Epithelial cell of prostate (primary cell): Measurements from ENCODE around the gene TRIM27.
"Not testable (repeated sequence)": the region's sequence is repeated elsewhere in the genome, so short reads cannot be mapped to it uniquely, and the experiment has no call there.

Experiments used
- DNase-seq: peaks from one replicate; pipeline ENCODE4 v3.0.0-alpha.2; 2011; ENCODE audit warnings: low read depth, low spot score
- H3K27ac ChIP-seq: fragments of 450-650 bp; 2 replicates; pipeline ENCODE4 v1.5.1; 2017; ENCODE audit warnings: mild to moderate bottlenecking

Gene TRIM27, protein sequence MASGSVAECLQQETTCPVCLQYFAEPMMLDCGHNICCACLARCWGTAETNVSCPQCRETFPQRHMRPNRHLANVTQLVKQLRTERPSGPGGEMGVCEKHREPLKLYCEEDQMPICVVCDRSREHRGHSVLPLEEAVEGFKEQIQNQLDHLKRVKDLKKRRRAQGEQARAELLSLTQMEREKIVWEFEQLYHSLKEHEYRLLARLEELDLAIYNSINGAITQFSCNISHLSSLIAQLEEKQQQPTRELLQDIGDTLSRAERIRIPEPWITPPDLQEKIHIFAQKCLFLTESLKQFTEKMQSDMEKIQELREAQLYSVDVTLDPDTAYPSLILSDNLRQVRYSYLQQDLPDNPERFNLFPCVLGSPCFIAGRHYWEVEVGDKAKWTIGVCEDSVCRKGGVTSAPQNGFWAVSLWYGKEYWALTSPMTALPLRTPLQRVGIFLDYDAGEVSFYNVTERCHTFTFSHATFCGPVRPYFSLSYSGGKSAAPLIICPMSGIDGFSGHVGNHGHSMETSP

DNA sequence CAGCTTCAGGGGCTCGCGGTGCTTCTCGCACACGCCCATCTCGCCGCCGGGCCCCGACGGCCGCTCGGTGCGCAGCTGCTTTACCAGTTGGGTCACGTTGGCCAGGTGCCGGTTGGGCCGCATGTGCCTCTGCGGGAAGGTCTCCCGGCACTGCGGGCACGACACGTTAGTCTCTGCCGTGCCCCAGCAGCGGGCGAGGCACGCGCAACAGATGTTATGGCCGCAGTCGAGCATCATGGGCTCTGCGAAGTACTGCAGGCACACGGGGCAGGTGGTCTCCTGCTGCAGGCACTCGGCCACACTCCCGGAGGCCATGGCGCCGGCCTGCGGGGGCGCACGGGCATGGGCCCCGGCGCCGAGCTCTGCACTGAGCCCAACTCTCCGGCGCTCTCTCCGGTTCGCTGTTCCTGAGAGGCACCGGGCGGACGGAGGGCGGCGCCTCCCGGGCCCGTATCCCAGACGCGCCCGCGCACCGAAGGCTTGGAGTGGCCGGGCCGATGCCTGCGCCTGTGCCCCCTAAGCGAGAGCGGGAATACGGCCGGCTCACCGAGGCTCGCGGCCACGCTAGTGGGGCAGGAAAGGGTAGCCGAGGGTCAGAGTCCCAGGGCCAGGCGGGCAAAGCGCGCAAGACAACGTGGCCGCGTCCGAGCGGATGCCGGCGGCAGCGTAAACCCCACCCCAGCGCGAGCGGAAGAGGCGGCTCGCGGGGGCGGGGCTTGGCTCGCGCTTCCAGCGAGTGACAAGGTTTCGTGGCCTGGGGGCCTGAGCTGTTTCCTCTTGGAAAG is at the start of gene TRIM27:
TRIM27 (minus strand) TSS at position 668 of the 785 bp plus-strand sequence; CDS start at position 315, 353 bp downstream.
- H3K27ac ChIP-seq = peak within 1 kb of the TSS; percentile 83
- no peak for DNase-seq

DNA sequence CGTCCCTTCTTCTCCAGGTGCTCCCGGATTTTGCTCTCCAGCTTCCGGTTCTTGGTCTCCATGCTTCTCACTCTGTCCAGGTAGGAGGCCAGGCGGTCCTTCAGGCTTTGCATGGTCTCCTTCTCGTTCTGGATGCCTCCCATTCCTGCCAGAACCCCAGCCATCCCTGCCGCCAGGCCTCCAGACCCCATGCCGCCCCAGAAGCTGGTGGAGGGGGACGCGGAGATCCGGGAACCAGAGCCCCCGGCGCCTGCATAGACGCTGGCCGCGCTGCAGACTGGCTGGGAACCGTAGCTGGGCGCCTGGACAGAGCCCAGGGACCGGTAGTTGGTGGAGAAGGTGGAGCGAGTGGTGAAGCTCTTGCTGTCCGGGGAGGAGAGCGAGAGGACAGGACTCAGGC is 46.3 kb upstream of the TRIM27 start:
- not testable (repeated sequence) for DNase-seq, H3K27ac ChIP-seq

DNA sequence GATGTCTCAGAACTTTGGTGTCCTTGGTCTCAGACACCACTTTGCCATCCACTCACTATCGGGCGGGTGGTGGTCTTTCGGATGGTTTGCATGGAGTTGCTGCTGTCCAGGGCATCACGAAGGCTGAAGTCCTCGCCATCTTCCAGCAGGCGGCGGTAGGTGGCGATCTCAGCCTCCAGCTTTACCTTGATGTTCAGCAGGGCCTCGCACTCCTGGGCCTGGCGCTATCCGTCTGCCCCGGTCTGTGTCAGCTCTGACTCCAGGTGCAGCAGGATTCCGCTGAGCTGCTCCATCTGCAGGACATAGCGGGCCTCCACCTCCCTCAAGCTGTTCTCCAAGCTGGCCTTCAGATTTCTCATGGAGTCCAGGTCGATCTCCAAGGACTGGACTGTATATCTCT is 45.3 kb upstream of the TRIM27 start:
- H3K27ac ChIP-seq = no peak overlapping the region
- DNase-seq = no peak

DNA sequence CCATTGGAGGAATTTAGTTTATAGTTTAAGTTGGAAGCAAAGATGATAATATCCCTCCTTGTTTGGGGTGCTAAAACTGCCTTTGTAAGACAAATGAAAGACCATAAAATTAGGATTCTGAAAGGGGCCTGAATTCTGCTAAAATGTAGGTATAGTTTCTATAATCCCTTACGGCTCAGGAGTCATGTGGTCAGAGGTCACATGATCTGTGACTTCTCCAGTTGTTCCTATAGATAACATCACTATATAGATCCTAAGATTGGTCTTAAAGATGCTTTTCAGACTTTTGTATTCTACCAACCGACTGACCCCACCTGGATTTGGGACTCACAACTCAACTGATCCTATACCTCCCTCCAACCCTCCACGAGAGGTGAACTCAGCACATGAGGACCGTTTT is 44.7 kb upstream of the TRIM27 start:
- DNase-seq = no peak

DNA sequence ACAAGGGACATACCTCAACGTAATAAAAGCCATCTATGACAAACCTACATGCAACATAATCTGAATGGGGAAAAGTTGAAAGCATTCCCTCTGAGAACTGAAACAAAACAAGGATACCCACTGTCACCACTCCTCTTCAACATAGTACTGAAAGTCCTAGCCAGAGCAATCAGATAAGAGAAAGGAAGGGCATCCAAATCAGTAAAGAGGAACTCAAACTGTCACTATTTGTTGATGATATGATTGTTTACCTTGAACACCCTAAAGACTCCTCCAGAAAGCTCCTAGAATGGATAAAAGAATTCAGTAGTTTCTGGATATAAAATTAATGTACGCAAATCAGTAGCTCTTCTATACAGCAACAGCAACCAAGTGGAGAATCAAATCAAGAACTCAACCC is 41.9 kb upstream of the TRIM27 start:
- DNase-seq = no peak
- no peak overlapping the region for H3K27ac ChIP-seq

More for the DNA sequence above, 44.7 kb upstream of the TRIM27 start:
- no peak overlapping the region for H3K27ac ChIP-seq

DNA sequence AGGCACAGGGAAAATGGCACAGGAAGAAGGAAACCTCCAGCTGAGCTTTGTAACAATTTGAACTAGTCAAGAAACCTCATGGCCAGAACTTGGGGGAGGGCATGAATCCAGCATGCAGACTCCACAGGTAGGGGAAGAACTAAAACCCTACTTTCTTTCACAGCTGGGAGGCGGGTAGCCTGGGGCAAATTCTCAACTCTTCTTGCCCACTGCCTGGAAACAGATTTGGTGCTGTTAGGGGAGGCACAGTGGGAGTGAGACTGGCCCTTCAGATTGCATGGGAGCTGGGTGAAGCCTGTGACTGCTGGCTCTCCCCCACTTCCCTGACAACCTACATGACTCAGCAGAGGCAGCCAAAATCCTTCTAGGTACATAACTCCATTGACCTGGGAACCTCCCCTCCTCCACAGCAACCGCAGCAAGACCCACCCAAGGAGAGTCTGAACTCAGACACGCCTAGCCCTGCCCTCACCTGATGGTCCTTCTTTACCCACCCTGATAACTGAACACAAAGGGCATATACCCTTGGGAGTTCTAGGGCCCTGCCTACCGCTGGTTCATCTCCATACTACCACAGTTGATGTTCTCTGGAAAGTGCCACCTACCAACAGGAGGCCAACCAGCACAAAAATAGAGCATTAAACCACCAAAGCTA is 37.2 kb upstream of the TRIM27 start:
- no peak overlapping the region for H3K27ac ChIP-seq

DNA sequence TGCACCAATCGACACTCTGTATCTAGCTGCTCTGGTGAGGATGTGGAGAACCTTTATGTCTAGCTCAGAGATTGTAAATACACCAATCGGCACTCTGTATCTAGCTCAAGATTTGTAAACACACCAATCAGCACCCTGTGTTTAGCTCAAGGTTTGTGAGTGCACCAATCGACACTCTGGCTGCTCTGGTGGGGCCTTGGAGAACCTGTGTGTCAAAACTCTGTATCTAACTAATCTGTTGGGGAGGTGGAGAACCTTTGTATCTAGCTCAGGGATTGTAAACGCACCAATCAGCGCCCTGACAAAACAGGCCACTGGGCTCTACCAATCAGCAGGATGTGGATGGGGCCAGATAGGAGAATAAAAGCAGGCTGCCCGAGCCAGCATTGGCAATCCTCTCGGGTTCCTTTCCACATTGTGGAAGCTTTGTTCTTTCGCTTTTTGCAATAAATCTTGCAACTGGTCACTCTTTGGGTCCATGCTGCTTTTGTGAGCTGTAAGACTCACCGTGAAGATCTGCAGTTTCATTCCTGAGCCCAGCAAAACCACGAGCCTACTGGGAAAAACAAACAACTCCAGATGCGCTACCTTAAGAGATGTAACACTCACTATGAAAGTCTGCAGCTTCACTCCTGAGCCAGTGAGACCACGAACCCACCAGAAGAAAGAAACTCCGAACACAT is 34.9 kb upstream of the TRIM27 start:
- H3K27ac ChIP-seq, DNase-seq: not testable (repeated sequence)

More for the DNA sequence above, 37.2 kb upstream of the TRIM27 start:
- no peak for DNase-seq

DNA sequence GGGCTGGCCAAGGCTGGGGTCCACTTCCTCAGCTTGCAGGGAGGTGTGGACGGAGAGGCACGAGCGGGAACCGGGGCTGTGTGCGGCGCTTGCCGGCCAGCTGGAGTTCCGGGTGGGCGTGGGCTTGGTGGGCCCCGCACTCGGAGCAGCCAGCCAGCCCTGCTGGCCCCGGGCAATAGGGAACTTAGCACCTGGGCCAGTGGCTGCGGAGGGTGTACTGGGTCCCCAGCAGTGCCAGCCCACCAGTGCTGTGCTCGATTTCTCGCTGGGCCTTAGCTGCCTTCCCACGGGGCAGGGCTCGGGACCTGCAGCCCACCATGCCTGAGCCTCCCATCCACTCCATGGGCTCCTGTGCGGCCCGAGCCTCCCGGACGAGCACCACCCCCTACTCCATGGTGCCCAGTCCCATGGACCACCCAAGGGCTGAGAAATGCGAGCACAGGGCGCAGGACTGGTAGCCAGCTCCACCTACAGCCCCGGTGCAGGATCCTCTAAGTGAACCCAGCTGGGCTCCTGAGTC is 34.1 kb upstream of the TRIM27 start:
- not testable (repeated sequence) for H3K27ac ChIP-seq, DNase-seq

DNA sequence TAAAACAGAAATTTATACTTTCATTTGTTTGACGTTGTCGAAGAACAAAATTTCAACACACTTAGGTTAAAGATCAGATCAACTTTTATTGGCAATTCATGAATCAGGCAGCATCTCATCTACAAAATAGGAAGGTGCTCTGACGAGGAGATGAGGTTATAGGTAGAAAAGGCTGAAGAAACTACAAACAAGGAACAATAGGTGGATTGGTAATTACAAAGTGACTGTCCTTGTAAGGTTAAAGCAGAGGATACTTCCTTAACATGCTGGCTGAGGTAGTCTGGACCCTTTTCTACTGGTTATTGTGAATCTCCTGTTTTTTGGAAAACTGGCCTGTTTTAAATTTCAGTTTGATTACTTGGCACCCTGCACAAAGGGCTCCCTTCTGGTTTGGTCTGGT is 32.5 kb upstream of the TRIM27 start:
- H3K27ac ChIP-seq = no peak overlapping the region
- no peak for DNase-seq

DNA sequence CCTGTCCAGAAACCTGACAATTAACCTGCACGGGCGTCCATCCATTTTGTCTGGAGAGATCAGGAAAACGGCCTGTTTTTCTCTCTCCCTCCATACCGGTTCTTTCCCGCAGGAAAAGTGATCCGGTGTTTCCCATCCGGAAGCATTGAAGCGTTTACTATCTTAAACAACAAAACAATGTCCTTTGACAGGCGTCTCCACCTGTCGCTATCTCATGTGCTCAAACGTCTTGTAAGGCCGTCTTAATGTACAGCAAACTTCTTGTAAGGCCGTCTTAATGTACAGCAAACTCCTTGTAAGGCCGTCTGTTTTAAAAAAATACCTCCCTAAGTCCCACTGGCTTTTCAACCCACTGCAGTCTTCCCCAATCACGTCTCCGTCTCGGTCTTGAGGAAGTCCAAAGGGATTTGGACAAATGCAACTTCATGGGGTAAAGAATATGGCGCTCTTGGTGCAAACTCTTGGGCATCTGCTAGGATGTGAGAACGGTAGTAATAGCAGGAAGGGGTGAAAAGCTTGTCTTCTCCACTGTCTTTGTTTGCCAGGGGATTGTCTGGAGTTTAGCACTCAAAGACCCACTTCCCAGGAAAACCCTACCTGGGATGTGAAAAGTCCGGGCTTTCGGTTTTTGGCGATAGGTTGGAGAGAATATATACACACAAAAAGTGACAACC is 29.9 kb upstream of the TRIM27 start:
- DNase-seq = no peak
- H3K27ac ChIP-seq = no peak overlapping the region

DNA sequence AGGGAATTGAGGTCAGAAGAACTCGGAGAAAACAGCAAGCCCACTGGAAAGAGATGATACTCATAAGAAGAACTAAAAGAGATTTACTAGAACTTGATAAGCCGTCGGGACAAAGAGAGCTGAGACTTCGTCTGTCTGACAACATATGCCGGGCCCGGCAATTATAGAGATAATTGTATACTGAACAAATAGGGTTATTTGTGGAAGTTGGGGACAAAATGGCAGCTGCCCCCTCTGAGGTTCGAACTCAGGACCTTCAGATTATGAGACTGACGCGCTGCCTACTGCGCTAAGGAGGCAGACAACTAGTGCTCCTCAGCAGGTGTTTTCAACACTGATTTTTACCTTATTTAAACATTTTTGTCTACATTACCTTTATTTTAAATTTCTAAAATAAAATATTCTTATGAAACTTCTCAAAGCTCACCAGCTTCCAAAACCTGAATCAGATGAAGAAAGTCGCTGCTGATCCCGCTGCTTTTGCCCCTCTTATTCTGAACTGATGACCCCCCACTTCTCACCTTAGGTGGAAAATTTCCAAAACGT is 29.3 kb upstream of the TRIM27 start:
- no peak overlapping the region for H3K27ac ChIP-seq
- DNase-seq = no peak

DNA sequence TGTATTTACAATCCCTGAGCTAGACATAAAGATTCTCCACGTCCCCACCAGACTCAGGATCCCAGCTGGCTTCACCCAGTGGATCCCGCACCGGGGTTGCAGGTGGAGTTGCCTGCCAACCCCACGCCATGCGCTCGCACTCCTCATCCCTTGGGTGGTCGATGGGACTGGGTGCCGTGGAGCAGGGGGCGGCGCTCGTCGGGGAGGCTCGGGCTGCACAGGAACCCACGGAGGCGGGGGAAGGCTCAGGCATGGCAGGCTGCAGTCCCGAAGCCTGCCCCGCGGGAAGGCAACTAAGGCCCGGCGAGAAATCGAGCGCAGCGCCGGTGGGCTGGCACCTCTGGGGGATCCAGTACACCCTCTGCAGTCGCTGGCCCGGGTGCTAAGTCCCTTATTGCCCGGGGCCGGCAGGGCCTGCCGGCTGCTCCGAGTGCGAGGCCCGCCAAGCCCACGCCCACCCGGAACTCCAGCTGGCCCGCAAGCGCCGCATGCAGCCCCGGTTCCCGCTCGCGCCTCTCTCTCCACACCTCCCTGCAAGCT is 25.9 kb upstream of the TRIM27 start:
- H3K27ac ChIP-seq, DNase-seq: not testable (repeated sequence)

DNA sequence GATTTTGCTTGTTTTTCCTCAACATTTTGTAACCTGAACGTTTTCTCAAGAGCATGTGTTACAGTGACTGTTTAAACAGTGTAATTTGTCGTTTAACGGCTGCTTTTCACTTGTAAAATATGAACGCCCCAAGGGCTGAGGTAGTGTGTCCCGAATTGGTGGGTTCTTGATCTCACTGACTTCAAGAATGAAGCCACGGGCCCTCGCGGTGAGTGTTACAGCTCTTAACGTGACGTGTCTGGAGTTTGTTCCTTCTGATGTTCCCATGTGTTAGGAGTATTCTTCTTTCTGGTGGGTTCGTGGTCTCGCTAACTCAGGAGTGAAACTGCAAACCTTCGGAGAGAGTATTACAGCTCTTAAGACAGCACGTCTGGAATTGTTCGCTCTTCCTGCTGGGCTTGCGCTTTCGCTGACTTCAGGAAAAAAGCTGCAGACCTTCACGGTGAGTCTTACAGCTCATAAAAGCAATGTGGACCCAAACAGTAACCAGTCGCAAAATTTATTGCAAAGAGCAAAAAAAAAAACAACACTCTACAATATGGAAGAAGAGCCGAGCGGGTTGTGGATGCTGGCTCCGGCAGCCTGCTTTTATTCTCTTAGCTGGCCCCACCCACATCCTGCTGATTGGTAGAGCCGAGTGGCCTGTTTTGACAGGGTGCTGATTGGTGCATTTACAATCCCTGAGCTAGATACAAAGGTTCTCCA is 25.1 kb upstream of the TRIM27 start:
- no peak for DNase-seq
- H3K27ac ChIP-seq = peak overlapping the region; percentile 80

DNA sequence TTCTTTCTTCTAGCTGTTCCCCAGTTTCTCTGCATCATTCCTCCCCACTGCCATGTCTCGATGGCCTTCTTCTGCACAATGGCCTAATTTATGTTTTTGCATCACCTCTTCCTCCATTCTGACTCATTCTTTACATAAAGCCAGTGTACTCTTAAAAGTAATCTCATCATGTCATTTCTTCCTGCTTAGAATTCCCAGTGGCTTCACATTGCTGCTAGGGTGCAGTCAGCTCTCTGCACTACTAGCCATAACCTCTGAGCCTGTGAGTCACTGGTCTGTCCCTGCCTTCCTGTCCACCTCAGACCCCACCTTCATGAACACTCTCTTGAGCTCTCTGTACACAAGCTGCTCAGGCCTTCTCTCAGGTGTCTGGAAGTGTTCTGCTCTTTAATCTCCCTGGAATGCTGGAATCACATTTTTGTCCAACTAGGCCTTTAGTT is 24.1 kb upstream of the TRIM27 start:
- H3K27ac ChIP-seq = peak overlapping the region; percentile 80
- peak; percentile 73 for DNase-seq

DNA sequence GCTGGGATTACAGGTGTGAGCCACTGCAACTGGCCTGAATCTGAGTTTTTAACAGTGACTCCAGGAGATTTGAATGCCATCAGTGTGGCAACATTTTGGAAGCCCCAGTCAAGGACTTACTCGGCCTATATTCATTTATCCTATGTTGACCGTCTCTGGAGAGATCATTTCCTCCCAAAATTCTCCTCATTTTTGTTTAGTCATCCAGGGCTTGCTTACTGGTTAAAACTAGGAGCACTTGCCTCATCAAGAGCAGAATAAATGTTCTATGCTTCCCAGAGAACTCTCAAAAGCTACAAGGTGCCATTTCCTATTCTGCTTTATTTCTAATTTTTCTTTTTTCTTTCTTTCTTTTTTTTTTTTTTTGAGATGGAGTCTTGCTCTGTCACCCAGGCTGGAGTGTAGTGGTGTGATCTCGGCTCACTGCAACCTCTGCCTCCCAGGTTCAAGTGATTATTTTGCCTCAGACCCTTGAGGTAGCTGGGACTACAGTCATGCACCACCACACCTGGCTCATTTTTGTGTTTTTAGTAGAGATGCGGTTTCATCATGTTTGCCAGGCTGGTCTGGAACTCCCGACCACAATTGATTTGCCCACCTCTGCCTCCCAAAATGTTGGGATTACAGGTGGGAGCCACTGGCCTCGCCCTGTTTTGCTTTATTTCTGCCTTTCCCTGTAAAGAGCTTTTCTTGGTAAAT is 23.4 kb upstream of the TRIM27 start:
- no peak for DNase-seq
- peak overlapping the region; percentile 80 for H3K27ac ChIP-seq

DNA sequence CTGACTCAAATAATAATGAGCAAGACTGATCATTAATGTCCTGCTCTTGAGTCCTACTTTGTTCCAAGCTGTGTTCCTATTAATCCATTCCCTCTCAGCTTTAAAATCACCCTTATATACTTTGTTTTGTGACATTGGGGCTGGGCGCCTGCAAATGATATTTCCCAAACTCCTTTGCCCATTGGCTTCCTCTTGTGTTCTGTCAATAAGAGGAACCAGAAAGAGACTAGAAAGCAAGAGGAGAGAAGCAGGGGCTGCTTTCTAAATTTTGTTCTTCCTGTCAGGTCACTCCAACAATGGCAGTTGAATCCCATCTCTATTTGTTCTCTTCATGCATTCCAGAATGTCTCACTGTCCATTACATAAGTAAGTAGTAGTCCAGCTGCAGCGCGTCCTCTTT is 21.6 kb upstream of the TRIM27 start:
- no peak overlapping the region for H3K27ac ChIP-seq
- DNase-seq = no peak

DNA sequence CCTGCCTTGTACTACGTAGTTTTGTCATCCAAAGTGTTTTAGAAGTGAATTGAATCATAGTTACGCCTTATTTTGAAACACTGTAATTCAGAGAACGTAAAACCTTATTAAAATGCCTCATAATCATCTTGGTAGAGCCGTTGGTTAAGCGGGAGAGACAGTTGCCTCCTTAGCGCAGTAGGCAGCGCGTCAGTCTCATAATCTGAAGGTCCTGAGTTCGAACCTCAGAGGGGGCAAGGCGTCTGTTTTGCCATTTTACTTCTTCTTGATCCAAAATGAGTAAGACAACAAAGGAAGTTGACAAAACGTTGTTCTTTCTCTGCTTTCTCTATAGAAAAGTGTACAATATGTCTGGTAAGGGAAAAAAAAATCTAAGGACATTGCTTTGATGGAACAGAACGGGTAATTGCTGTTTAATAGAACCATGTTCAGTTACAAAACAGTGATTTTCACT is 20.7 kb upstream of the TRIM27 start:
- no peak for DNase-seq
- H3K27ac ChIP-seq = peak overlapping the region; percentile 73
